Urothelium cell line (cell line): ENCODE data around the gene KCNMA1.

Experiments used
- DNase-seq: peaks from one replicate; pipeline ENCODE4 v3.0.0; 2011; ENCODE audit warnings: low spot score, mixed read lengths
- FAIRE-seq: peaks from 2 replicates; lab custom pipeline; 2011; peaks lifted over from hg19 to GRCh38; lab: Jason Lieb, UNC

Gene KCNMA1

DNA sequence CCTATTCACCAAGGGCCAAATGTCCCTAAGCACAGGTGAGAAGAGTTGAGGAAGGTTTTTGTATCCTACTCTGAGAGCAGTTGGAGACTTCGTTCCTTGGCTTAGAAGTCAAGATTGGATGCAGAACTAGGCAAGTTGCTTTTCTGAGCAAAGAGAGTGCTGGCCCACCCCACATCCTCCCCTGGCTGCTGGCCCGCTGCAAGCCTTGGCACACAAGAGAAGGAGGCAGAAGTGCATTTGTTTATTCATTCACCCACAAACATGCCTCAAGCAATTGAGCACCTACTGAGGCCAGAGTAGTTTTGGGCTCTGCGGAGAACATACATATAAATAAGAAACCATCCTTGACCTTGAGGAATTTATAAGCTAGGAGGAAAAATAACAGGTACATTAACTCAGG is 318.9 kb downstream of the KCNMA1 start:
- no peak for DNase-seq
- FAIRE-seq, result no peak

DNA sequence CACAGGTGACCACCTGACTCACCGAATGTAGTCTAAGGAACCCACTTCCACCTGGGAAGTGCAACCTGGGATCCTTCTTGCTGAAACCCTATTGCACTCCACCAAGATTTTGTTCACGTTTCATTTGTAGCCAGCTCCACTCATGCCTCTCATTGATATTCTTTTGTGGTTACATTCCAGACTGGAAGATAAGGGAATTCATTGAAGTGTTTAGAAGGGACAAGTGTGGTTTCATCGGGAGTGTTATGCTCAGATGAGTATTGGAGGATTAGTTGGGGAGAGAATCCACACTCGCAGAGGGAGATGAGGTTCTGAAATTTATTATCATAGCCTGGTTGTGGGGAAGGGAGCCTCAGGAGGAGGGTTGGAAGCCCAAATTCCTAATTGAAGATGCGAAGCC is 320.4 kb downstream of the KCNMA1 start:
- FAIRE-seq (no peak), DNase-seq (no peak)

DNA sequence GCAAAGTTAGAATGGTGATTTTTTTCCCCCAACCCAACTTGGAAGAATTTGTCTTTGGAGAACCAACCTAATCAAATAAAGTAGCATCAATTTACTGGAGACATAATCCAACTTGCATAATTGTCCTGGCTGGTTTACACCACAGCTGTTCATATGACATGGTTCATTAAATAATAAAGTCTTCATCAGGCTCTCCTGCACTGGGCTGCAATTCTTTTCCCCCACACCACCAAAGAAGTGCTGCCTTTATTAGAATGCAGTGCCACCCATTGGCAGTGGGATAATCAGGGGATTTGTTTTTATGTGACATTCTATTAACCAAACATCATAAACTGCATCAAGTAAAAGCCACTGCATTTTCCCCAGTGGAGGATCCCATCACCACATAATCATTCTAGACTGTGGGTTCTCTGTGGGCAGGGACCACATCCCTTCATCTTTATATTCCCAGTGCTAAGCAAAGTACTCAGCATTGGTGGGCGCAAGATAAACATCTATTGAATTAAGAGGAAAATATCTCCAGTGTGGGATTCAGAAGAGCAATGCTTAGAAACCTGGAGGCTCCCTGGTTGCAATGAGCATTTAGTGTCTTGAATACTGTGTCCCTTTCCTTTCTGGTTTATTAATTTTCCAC is 322.0 kb downstream of the KCNMA1 start:
- no peak for FAIRE-seq

GRCh38 chr10:77313066-77313750 is 324.4 kb downstream of the KCNMA1 start:
- FAIRE-seq (no peak), DNase-seq (no peak)

More for the DNA sequence above, 322.0 kb downstream of the KCNMA1 start:
- no peak for DNase-seq

- no peak for FAIRE-seq
- no peak for DNase-seq
Measured at GRCh38 chr10:77311186-77311585, 326.4 kb downstream of the KCNMA1 start.

DNA sequence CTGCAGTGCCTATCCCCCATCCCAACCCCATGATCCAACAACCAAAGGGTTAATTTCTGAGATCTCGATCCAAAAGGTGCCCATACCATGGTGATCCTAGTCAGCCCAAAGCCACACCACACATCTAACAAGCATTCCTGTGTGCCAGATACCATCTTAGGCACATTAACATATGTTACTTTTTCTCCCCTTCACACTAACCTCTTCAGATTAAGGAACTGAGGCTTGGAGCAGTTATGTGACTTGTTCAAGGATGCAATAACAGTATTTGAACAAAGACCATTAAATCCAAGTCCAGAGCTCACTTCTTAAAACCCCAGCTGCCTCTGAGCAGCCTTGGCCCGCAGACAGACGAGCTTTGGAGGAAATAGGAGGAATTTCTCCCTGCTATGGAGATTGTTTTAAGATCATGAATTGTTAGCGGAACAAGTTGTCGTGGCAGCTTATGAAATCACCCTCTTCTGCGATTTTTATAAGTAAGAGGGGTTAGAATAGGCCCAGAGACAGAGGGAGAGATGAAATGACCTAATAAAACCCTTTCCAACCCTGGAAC is 327.2 kb downstream of the KCNMA1 start:
- FAIRE-seq, result no peak
- DNase-seq, result no peak

GRCh38 chr10:77309509-77309908 is 328.1 kb downstream of the KCNMA1 start:
- no peak for FAIRE-seq
- DNase-seq, result no peak

DNA sequence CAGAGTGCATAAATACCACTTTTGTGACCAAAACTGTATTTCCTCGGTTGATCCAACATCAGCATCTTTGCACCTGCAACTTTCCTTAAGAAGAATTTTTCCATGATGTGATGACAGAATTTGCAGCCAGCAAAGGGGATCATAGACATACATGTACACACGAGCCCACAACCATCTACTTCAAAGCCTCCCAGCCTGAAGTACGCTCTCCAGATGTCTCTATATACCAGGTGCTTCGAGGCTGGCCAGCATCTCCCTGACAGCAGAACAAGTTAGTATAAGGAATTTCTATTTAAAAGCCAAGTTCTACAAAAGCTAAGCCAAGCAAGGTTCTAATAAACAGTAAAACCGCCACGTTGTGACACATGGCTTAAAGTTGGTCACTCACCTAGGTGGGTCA is 328.5 kb downstream of the KCNMA1 start:
- DNase-seq (no peak), FAIRE-seq (no peak)

DNA sequence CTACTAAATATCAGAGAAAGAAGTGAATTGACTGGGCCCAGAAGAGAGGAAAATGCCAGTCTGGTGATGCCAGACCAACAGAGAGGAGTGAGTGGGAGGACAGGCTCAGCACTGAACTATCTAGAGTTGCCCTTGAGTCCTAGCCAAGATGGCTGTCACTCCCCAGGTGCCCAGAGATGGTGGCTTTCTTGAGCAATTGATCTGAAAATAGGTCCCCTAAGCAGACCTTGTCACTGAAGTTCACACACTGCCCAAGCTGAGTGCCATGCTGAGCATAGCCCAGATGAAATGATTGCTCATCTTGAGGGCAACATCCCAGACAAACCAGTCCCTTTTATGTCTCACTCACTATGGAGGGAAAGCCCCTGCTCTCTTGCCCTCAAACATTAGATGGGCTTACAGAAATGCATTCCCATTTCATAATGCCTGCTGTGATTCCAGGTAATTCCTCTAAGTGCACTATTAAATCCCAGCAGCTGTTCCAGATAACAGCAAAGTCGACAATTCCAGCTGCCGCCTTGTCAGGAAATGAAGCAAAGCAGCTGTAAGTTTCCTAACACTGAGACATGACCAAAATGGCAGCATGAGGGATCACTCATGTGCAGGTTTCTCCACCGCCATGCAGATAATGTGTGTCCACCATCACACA is 329.4 kb downstream of the KCNMA1 start:
- DNase-seq, result no peak
- no peak for FAIRE-seq

DNA sequence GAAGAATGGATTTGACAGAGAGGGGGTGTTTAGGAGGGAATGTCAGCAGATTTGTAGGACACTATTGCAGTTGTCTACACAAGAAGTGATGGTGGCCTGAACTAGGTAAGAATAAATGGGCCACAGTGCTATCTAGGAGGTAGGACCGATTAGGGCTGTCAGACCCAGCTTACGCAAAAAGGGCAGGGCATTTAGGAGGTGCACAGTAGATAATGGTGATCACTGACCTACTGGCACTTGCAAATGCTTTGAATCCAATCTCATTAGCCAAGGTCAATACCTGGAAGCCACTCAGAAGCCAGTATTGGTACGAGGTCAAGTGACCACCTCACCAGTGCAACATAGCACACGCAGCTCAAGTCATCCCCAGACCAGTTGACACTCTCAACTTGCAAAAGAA is 330.9 kb downstream of the KCNMA1 start:
- FAIRE-seq (no peak), DNase-seq (no peak)

DNA sequence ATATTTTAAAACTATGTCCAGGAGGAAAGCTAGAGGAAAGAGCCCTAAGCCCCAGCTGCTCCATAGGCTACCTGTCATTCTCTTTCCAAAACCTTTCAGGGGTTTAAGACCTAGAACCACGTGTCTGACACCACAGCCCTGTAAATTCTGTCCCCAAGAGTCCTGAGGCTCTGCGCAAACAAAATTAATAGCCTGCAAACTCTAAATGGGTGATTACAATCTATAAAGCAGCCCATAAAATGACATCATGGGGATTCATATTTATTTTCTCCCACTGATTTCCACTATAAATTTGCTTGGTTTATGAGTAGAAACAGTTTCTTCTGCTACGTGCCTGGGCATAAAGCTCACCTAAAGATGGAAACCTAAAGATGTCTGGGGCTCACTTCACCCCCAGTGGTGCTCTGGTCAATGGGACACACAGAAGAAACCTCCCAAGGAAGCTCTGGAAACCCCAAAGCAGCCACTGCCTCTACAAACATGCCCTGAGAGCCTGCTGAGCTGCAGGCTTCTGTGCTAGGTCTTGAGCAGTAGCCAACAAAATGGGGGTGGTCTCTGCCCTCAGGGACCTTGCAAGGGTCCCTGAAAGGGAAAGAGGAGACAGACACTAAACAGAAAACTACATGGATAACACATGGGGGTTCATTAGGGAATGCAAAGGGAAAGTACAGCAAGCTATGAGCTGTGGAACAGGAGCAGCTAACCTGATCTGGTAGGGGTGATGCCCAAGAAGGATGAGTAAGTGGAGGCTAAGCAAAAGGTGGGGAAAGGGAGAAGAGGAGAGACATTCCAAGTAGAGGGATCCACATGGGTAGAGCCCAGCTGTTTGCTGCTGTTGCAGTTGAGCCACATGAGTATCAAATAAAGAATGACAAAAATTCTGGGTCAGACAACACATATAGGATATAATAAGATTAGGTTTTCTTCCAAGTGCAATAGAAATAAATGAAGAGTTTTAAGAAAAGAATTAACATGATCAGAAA is 331.7 kb downstream of the KCNMA1 start:
- no peak for DNase-seq
- FAIRE-seq, result no peak

DNA sequence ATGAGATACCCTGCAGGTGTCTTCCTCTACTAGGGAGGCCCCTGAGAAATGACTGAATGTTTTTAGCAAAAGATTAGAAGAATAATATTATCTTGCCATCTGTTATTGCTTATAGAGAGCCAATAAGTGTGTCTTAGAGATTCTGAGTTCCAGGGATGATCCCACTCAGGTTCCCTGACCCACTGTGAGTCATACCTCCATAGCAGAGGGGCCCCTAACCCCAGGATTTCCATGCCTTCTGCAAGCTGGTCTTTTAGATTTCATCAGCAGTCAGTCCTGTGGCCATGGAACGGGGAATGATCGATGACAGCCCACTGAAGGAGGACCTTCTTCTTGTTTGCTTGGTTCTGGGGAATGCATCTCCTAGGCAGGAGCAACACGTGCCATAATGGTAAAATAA is 333.4 kb downstream of the KCNMA1 start:
- FAIRE-seq, result no peak

DNA sequence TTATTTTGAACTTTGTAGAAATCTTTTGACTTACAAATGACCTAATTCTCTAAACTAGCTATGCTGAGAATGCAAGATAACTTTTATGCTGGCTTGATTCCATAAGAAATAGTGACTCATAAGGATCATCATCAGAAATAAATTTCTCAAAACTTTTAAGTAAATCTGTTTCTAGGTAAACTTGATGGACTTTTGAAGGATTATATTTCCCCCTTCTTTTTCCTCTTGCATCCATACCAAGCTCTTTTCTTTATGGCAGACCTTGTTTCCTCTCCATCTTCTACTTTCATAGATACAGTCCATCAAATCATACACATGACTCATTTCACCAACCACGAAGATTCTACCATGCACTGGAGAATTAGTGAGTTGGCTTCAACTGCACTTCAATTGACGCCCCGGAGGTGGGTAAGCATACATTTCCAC is 336.3 kb downstream of the KCNMA1 start:
- FAIRE-seq, result no peak
- DNase-seq, result peak; percentile 55

More for the DNA sequence above, 333.4 kb downstream of the KCNMA1 start:
- no peak for DNase-seq

DNA sequence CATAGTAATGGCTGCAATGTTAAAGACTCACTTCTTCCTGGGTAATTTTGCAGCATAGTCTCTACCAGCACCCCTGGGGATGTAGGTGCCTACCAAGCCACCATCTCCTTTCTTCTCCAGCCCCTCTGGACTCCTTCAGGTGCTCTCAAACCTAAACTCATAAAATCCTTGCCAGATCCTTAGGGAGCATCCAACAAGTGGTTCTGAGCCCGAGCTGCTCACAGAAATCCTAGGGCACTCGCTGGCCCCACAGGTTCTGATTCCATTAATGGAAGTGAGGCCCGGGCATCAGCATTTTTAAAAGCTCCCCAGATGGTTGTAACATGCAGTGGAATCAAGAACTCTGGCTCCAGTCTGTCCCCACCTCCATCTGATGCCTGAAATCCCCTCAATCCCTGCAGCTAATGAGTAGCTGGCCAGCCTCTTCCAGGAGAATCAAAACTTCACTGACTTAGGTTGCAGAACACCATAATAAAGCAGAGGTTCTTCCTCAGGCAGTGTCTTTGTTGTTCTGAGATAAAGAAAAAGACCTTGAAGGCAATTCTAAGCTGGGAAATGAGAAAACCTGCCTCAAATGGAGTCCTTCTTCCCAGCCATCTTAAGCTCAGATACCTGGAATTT is 336.8 kb downstream of the KCNMA1 start:
- FAIRE-seq (no peak), DNase-seq (no peak)

- FAIRE-seq (no peak), DNase-seq (no peak)
Measured at GRCh38 chr10:77299320-77299719, 338.3 kb downstream of the KCNMA1 start.

- FAIRE-seq, result peak; percentile 52
Measured at GRCh38 chr10:77297393-77297739, 340.2 kb downstream of the KCNMA1 start.

GRCh38 chr10:77296534-77297392 is 340.8 kb downstream of the KCNMA1 start:
- peak; percentile 35 for FAIRE-seq
- DNase-seq, result peak; percentile 30

More at GRCh38 chr10:77297393-77297739, 340.2 kb downstream of the KCNMA1 start:
- peak; percentile 68 for DNase-seq

DNA sequence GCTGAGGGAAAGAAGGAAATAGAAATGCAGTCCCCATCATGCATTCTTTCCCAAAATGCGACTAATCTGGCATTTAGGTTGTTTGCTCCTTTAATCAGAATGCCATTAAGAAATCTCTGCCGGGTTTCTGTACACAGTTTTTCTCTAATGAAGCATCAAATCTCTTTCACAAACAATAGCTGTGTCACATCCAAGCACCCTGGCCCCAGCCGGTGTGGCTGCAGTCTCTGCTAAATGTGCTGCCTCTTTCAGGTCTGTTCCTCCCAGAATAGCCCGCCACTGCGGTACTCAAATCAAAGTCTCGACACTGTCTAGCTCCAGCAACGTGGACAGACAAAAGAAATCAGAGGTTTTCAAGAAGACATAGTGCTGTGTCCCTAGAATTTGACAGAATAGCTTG is 343.8 kb downstream of the KCNMA1 start:
- no peak for DNase-seq
- no peak for FAIRE-seq

DNA sequence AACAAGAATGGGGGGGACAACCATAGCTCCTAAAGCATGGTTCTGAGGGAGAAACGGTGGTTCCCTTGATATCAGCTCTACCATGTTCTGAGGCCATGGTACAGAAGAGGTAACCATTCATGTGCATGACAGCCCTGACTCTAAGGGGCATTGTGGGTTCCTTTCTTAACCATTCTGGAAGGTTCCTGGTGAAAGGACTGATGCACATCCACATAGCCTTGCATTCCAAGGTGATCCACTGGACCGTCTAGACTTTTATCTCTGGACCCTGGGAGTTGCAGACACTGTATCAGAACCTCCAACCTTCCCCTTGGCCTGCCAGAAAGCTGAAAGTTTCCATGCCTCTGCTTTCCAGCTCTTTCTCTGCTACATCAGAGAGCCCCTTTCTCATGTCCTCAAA is 344.3 kb downstream of the KCNMA1 start:
- DNase-seq, result no peak
- no peak for FAIRE-seq
